ENCODE measurements around the gene TMEM185A.
"Not testable (repeated sequence)": the region's sequence is repeated elsewhere in the genome, so short reads cannot be mapped to it uniquely, and the experiment has no call there.

The TMEM185A gene

GRCh38 chrX:149626829-149627228 lies 4.8 kb downstream of the TMEM185A start:
- DNase-seq (ENCODE audit: low read depth in 2 of 2), result not testable (repeated sequence)

- not testable (repeated sequence) for DNase-seq (ENCODE audit: low read depth in 2 of 2)
Measured at GRCh38 chrX:149619662-149620061, 11.9 kb downstream of the TMEM185A start.

GRCh38 chrX:149618871-149619270 lies 12.7 kb downstream of the TMEM185A start:
- DNase-seq (ENCODE audit: low read depth in 2 of 2), result no peak

- no peak for DNase-seq (ENCODE audit: low read depth in 2 of 2)
Measured at GRCh38 chrX:149611623-149612175, 19.9 kb downstream of the TMEM185A start.

GRCh38 chrX:149610511-149610910 lies 21.1 kb downstream of the TMEM185A start:
- DNase-seq (ENCODE audit: low read depth in 2 of 2), result no peak

- no peak for DNase-seq (ENCODE audit: low read depth in 2 of 2)
Measured at GRCh38 chrX:149607699-149608098, 23.9 kb downstream of the TMEM185A start.

- not testable (repeated sequence) for DNase-seq (ENCODE audit: low read depth in 2 of 2)
Measured at GRCh38 chrX:149605248-149605885, 26.2 kb downstream of the TMEM185A start.

GRCh38 chrX:149598603-149599002 lies 33.0 kb downstream of the TMEM185A start:
- not testable (repeated sequence) for DNase-seq (ENCODE audit: low read depth in 2 of 2)

GRCh38 chrX:149595943-149596342 lies 35.6 kb downstream of the TMEM185A start:
- DNase-seq (ENCODE audit: low read depth in 2 of 2), result not testable (repeated sequence)

- DNase-seq (ENCODE audit: low read depth in 2 of 2), result not testable (repeated sequence)
Measured at GRCh38 chrX:149595214-149595613, 36.4 kb downstream of the TMEM185A start, which contains the start of gene HSFX2. Gene HSFX2 (minus strand): TSS chrX:149595314. CDS start chrX:149594700, 614 bp downstream.

GRCh38 chrX:149590993-149591392 lies 40.6 kb downstream of the TMEM185A start:
- not testable (repeated sequence) for DNase-seq (ENCODE audit: low read depth in 2 of 2)

- not testable (repeated sequence) for DNase-seq (ENCODE audit: low read depth in 2 of 2)
Measured at GRCh38 chrX:149587359-149587758, 44.2 kb downstream of the TMEM185A start, which contains the start of gene MAGEA9B. Gene MAGEA9B (minus strand): TSS chrX:149587459. CDS start chrX:149583179, 4,280 bp downstream.

- not testable (repeated sequence) for DNase-seq (ENCODE audit: low read depth in 2 of 2)
Measured at GRCh38 chrX:149585631-149586030, 46.0 kb downstream of the TMEM185A start.

GRCh38 chrX:149573456-149573855 lies 58.1 kb downstream of the TMEM185A start:
- not testable (repeated sequence) for DNase-seq (ENCODE audit: low read depth in 2 of 2)

- DNase-seq (ENCODE audit: low read depth in 2 of 2), result no peak
Measured at GRCh38 chrX:149572743-149573142, 58.8 kb downstream of the TMEM185A start.

GRCh38 chrX:149571770-149572169 lies 59.8 kb downstream of the TMEM185A start:
- DNase-seq (ENCODE audit: low read depth in 2 of 2), result no peak

GRCh38 chrX:149570668-149571067 lies 60.9 kb downstream of the TMEM185A start:
- DNase-seq (ENCODE audit: low read depth in 2 of 2), result no peak

GRCh38 chrX:149569770-149570169 lies 61.8 kb downstream of the TMEM185A start:
- no peak for DNase-seq (ENCODE audit: low read depth in 2 of 2)

- DNase-seq (ENCODE audit: low read depth in 2 of 2), result no peak
Measured at GRCh38 chrX:149568701-149569296, 62.8 kb downstream of the TMEM185A start.

GRCh38 chrX:149567621-149568417 lies 63.8 kb downstream of the TMEM185A start:
- DNase-seq (ENCODE audit: low read depth in 2 of 2), result no peak

GRCh38 chrX:149563359-149563758 lies 68.2 kb downstream of the TMEM185A start:
- DNase-seq (ENCODE audit: low read depth in 2 of 2), result no peak

- DNase-seq (ENCODE audit: low read depth in 2 of 2), result not testable (repeated sequence)
Measured at GRCh38 chrX:149555251-149555650, 76.3 kb downstream of the TMEM185A start.
